H1 (cell line): Measurements from ENCODE around the gene ST6GALNAC3. TPM values are rescaled to one million over a fixed set of nuclear protein-coding genes. Genes with fewer than 3 reads are reported as not detected.

Experiments used
- CTBP2 ChIP-seq: IDR thresholded peaks from 2 replicates; pipeline ENCODE4 v1.7.0; 2011; ENCODE audit warnings: borderline replicate concordance, mild to moderate bottlenecking, moderate library complexity, mixed read lengths, low read length; ENCODE audit not compliant: insufficient read depth, insufficient read length
- E2F6 ChIP-seq: IDR thresholded peaks from 2 replicates; pipeline ENCODE4 v1.6.1; 2012; ENCODE audit warnings: inconsistent platforms
- GABPA ChIP-seq: IDR thresholded peaks from 2 replicates; pipeline ENCODE4 v1.6.1; 2011; ENCODE audit warnings: mild to moderate bottlenecking, low read length, moderate library complexity, borderline replicate concordance; ENCODE audit not compliant: insufficient read depth
- KDM1A ChIP-seq: fragments of 200-600, 300-600 bp; sonication (generic); IDR thresholded peaks from 2 replicates; pipeline ENCODE4 v1.7.1; 2016; ENCODE audit warnings: mild to moderate bottlenecking, low read length, borderline replicate concordance
- POU5F1 ChIP-seq: IDR thresholded peaks from 2 replicates; pipeline ENCODE4 v1.6.1; 2011; ENCODE audit warnings: low read depth, mild to moderate bottlenecking, low read length, moderate library complexity
- SP1 ChIP-seq: IDR thresholded peaks from 2 replicates; pipeline ENCODE4 v1.6.1; 2011; ENCODE audit warnings: low read depth, low read length
- TAF7 ChIP-seq: optimal IDR thresholded peaks from 2 replicates; pipeline ENCODE3; 2011; ENCODE audit warnings: low read depth, mild to moderate bottlenecking, inconsistent platforms, low read length, moderate library complexity, borderline replicate concordance
- polyA plus RNA-seq, 7 experiments: library from polyadenylated mRNA; depleted of rRNA in 3 of 7; stranded (reverse) in 5 of 7; unstranded in 2 of 7; fragments of >200 nt in 5 of 7; fragments of 200-250 nt in 2 of 7; gene quantifications; 1 replicate in 5 of 7; 2 replicates in 1 of 7; 4 replicates in 1 of 7; pipeline versions ENCODE4 v1.2.1 to v1.2.3, GENCODE V29; 2011 to 2013; ENCODE audit warnings: missing spikeins in 2 of 7, mixed read lengths in 2 of 7
- total RNA-seq: library from RNA; stranded (reverse); fragmentation: NEBNext Ultra II Directional; extraction: Animal tissue kit (Norgen Biotek cat#: 25700); gene quantifications from 2 replicates; pipeline ENCODE4 v1.2.1, GENCODE V29; 2021

The ST6GALNAC3 gene
- total and polyA plus RNA-seq, 2 of the 8 experiments (the other 6 are each of a cell fraction or from before 2014, with no cell fraction given): 4.9 to 19.0 TPM

- TF ChIP-seq TAF7: no peak
- TF ChIP-seq CTBP2: no peak
- TF ChIP-seq GABPA: no peak
- TF ChIP-seq POU5F1: no peak
- TF ChIP-seq SP1: no peak
- no peak for TF ChIP-seq KDM1A
- no peak for TF ChIP-seq E2F6
- TF ChIP-seq, all 59 proteins: peak for 0
Measured at GRCh38 chr1:76374086-76374485, 299.5 kb downstream of the ST6GALNAC3 start (continued).
